Subcutaneous adipose tissue (tissue), 4 donors: ENCODE results near the gene NKD1. TPM values are rescaled to one million over a fixed set of nuclear protein-coding genes. Genes with fewer than 3 reads are reported as not detected.

Experiments
- CTCF ChIP-seq: fragments of 450-650 bp; IDR thresholded peaks from one replicate; pipeline ENCODE4 v1.5.1; 2016; ENCODE audit warnings: low read depth, mild to moderate bottlenecking, control low read depth, antibody characterized with exemption, moderate library complexity
- total RNA-seq, 4 donors: library from RNA; depleted of rRNA; stranded (reverse); fragments of >200 nt; gene quantifications; one replicate each; pipeline ENCODE4 v1.1.0, GENCODE V29; 2016

NKD1 gene
- total RNA-seq, 4 donors from 2014 or later = 0.68 to 2.9 (median 2.1) TPM

GRCh38 chr16:50673496-50674275 lies 125.5 kb downstream of the NKD1 start:
- no peak for TF ChIP-seq CTCF

DNA sequence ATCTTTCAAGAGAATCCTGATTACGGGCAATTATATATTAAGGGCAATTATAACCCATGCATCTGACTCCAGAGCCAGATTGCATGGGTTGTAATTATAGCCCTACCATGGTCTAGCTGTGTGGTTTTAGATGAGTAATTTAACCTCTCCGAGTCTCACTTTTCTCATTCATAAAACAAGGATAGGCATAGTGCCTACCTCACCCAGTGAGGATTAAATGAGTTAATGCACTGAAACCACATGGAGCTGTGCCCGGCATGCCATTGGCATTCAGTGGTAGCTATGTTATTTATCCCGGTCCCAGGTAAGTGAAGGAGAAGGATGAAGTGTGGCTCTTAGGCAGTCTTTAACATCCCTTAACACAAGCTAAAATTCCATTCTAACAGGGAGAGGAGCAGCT lies 126.6 kb downstream of the NKD1 start:
- TF ChIP-seq CTCF = no peak

GRCh38 chr16:50675686-50676610 lies 127.8 kb downstream of the NKD1 start:
- no peak for TF ChIP-seq CTCF

- no peak for TF ChIP-seq CTCF
Measured at GRCh38 chr16:50676684-50677225, 128.6 kb downstream of the NKD1 start.

- TF ChIP-seq CTCF = no peak
Measured at GRCh38 chr16:50677351-50677750, 129.2 kb downstream of the NKD1 start.

GRCh38 chr16:50678531-50678930 lies 130.3 kb downstream of the NKD1 start:
- no peak for TF ChIP-seq CTCF

DNA sequence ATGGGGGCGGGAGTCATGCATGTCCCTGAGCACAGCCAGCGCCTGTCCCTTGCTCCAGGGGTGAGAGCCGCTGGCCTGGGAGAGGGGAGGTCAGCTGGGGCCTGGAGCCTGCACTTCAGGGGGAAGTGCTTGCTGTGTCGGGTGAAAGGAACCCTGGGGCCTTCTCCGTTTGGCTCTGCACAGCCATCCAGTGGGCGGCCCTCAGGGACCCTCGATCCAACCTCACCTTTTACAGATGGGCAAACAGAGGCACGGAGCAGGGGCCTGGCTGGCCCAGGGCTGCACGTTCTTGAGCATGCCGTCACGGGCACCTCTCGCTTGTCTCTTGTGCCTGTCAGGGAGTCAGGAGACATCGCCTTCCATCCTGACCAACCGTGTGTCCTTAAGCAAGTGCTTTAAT lies 131.1 kb downstream of the NKD1 start:
- TF ChIP-seq CTCF = no peak
